ENCODE measurements around the gene TUBB2B. TPM values are rescaled to one million over a fixed set of nuclear protein-coding genes. Genes with fewer than 3 reads are reported as not detected.
"Not testable (repeated sequence)": the region's sequence is repeated elsewhere in the genome, so short reads cannot be mapped to it uniquely, and the experiment has no call there.

TUBB2B gene
- polyA plus RNA-seq, 1 donor from 2014 or later: 3,172 TPM

DNA sequence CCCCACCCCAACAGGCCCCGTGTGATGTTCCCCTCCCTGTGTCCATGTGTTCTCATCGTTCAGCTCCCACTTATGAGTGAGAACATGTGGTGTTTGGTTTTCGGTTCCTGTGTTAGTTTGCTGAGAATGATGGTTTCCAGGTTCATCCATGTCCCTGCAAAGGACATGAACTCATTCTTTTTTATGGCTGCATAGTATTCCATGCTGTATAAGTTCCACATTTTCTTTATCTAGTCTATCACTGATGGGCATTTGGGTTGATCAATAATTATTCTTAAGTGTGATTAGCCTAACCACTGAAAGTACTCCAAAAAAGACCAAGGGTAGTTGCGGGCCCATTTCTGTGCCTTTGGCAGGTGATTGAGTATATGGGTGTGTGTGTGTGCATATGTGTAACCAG lies 14.3 kb upstream of the TUBB2B start:
- not testable (repeated sequence) for H3K4me3 ChIP-seq (ENCODE audit: low read length); H3F3A ChIP-seq (ENCODE audit: insufficient read depth, low read length, poor library complexity, severe bottlenecking); H3K27me3 ChIP-seq (ENCODE audit: insufficient read depth, low read depth, low read length); H3K9me2 ChIP-seq (ENCODE audit: insufficient read depth, low read length); H3K9me3 ChIP-seq (ENCODE audit: low read length); H3K4me2 ChIP-seq (ENCODE audit: low read length); H3K27ac ChIP-seq (ENCODE audit: low read length); H4K20me1 ChIP-seq (ENCODE audit: insufficient read depth); H3K9ac ChIP-seq (ENCODE audit: low read length); H2AFZ ChIP-seq (ENCODE audit: low read depth, low read length)
- H3K36me3 ChIP-seq (ENCODE audit: insufficient read depth, low read length): peaks cover 11% of the 10 kb centered on the region
- H3K79me2 ChIP-seq (replicated peaks; ENCODE audit: insufficient read depth, low read length): peaks cover 26% of the 10 kb centered on the region

DNA sequence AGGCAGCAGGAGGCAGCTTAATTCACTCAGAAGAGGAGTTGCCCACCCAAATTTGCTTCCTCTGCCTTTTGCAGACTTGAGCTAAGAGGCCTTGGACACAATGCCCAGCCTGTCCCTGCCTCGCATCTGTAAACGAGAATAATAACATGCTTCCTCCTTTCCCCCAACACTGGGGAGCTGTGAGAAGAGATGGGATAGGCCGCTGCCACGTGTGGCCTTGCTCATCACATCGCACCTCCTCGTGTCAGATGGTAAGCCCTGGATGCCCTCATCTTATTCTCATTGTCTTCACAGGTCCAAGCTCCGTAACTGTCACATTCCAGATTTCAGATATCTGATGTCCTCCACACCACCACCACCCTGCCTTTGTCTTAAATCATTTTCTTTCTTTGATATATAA lies 13.1 kb upstream of the TUBB2B start:
- H3K4me3 ChIP-seq (ENCODE audit: low read length): no peak overlapping the region
- no peaks in the 10 kb centered on the region for H3K9me3 ChIP-seq (ENCODE audit: low read length)
- H4K20me1 ChIP-seq (ENCODE audit: insufficient read depth): no peaks in the 10 kb centered on the region
- no peaks in the 10 kb centered on the region for H3K27me3 ChIP-seq (ENCODE audit: insufficient read depth, low read depth, low read length)
- H3K9me2 ChIP-seq (ENCODE audit: insufficient read depth, low read length): no peaks in the 10 kb centered on the region
- H3K79me2 ChIP-seq (replicated peaks; ENCODE audit: insufficient read depth, low read length): peaks cover 32% of the 10 kb centered on the region
- no peak for TF ChIP-seq TAF1 (IDR thresholded peaks at IDR 0.05; ENCODE audit: low read depth)
- H3F3A ChIP-seq (ENCODE audit: insufficient read depth, low read length, poor library complexity, severe bottlenecking): no peaks in the 10 kb centered on the region
- no peak overlapping the region for H3K9ac ChIP-seq (ENCODE audit: low read length)
- no peak overlapping the region for H3K27ac ChIP-seq (ENCODE audit: low read length)
- no peak overlapping the region for H2AFZ ChIP-seq (ENCODE audit: low read depth, low read length)
- H3K36me3 ChIP-seq (ENCODE audit: insufficient read depth, low read length): peaks cover 11% of the 10 kb centered on the region
- H3K4me2 ChIP-seq (ENCODE audit: low read length): no peak overlapping the region

DNA sequence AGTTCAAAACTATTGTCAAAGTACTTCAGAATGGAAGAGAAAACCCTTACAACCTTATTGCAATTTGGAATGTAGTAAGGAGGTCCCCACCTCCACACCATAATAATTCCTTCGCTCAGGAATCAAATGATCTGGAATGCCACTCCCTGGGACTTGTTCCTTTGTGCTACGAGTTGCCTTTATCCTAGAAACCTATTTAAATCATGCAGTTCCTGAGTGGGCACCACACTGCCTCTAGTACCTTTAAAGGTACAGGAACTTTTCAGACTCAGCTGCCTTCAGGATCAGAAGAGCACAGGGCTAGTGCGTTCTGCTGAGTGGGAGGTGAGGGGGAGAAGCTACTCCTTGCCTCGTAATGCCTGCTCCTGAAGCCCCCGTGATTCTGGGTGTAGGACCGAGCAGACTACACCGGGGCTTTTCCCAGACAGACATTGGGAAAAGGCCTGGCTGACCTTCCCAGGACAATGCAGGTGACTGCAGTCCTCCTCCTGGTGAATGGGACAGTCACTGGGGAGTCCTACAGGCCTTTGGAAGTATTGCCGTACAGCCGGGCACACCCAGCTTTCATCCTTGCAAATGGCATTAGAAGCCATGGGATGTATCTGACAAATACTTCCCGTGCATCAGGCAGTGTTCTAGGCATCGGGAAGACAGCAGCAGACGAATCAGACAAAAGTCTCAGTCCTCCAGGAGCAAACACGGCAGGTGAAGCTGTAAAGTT lies 11.8 kb upstream of the TUBB2B start:
- H3F3A ChIP-seq (ENCODE audit: insufficient read depth, low read length, poor library complexity, severe bottlenecking): no peaks in the 10 kb centered on the region
- TF ChIP-seq, protein P1, sequence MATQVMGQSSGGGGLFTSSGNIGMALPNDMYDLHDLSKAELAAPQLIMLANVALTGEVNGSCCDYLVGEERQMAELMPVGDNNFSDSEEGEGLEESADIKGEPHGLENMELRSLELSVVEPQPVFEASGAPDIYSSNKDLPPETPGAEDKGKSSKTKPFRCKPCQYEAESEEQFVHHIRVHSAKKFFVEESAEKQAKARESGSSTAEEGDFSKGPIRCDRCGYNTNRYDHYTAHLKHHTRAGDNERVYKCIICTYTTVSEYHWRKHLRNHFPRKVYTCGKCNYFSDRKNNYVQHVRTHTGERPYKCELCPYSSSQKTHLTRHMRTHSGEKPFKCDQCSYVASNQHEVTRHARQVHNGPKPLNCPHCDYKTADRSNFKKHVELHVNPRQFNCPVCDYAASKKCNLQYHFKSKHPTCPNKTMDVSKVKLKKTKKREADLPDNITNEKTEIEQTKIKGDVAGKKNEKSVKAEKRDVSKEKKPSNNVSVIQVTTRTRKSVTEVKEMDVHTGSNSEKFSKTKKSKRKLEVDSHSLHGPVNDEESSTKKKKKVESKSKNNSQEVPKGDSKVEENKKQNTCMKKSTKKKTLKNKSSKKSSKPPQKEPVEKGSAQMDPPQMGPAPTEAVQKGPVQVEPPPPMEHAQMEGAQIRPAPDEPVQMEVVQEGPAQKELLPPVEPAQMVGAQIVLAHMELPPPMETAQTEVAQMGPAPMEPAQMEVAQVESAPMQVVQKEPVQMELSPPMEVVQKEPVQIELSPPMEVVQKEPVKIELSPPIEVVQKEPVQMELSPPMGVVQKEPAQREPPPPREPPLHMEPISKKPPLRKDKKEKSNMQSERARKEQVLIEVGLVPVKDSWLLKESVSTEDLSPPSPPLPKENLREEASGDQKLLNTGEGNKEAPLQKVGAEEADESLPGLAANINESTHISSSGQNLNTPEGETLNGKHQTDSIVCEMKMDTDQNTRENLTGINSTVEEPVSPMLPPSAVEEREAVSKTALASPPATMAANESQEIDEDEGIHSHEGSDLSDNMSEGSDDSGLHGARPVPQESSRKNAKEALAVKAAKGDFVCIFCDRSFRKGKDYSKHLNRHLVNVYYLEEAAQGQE (IDR thresholded peaks at IDR 0.05; ENCODE audit: borderline replicate concordance): no peak
- TF ChIP-seq, protein P2, sequence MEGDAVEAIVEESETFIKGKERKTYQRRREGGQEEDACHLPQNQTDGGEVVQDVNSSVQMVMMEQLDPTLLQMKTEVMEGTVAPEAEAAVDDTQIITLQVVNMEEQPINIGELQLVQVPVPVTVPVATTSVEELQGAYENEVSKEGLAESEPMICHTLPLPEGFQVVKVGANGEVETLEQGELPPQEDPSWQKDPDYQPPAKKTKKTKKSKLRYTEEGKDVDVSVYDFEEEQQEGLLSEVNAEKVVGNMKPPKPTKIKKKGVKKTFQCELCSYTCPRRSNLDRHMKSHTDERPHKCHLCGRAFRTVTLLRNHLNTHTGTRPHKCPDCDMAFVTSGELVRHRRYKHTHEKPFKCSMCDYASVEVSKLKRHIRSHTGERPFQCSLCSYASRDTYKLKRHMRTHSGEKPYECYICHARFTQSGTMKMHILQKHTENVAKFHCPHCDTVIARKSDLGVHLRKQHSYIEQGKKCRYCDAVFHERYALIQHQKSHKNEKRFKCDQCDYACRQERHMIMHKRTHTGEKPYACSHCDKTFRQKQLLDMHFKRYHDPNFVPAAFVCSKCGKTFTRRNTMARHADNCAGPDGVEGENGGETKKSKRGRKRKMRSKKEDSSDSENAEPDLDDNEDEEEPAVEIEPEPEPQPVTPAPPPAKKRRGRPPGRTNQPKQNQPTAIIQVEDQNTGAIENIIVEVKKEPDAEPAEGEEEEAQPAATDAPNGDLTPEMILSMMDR (IDR thresholded peaks at IDR 0.05; ENCODE audit: poor library complexity, severe bottlenecking): no peak
- TF ChIP-seq TAF1 (IDR thresholded peaks at IDR 0.05; ENCODE audit: low read depth): no peak
- no peak for TF ChIP-seq MXI1 (conservative IDR thresholded peaks at IDR 0.05; ENCODE audit: poor library complexity, severe bottlenecking)
- no peak for TF ChIP-seq SMC3 (conservative IDR thresholded peaks at IDR 0.05; ENCODE audit: poor library complexity)
- no peak for TF ChIP-seq POLR2AphosphoS5 (IDR thresholded peaks at IDR 0.05)
- TF ChIP-seq EP300 (conservative IDR thresholded peaks at IDR 0.05; ENCODE audit: poor library complexity, severe bottlenecking): no peak
- TF ChIP-seq EZH2 (IDR thresholded peaks at IDR 0.05; ENCODE audit: borderline replicate concordance, insufficient read depth, low read length, poor library complexity, severe bottlenecking): no peak
- TF ChIP-seq RAD21 (conservative IDR thresholded peaks at IDR 0.05): no peak
- peaks cover 45% of the 10 kb centered on the region for H3K79me2 ChIP-seq (replicated peaks; ENCODE audit: insufficient read depth, low read length)

More for the DNA sequence above, 11.8 kb upstream of the TUBB2B start:
- H3K9me2 ChIP-seq (ENCODE audit: insufficient read depth, low read length): no peaks in the 10 kb centered on the region
- H3K4me2 ChIP-seq (ENCODE audit: low read length): no peak overlapping the region
- no peaks in the 10 kb centered on the region for H3K27me3 ChIP-seq (ENCODE audit: insufficient read depth, low read depth, low read length)
- no peaks in the 10 kb centered on the region for H4K20me1 ChIP-seq (ENCODE audit: insufficient read depth)
- H3K36me3 ChIP-seq (ENCODE audit: insufficient read depth, low read length): peaks cover 10% of the 10 kb centered on the region
- H2AFZ ChIP-seq (ENCODE audit: low read depth, low read length): no peak overlapping the region
- H3K9me3 ChIP-seq (ENCODE audit: low read length): no peaks in the 10 kb centered on the region
- H3K4me3 ChIP-seq (ENCODE audit: low read length): no peak overlapping the region
- H3K27ac ChIP-seq (ENCODE audit: low read length): no peak overlapping the region
- H3K9ac ChIP-seq (ENCODE audit: low read length): no peak overlapping the region
